GM12878 (cell line): ENCODE measurements around the gene TMEM163. TPM values are rescaled to one million over a fixed set of nuclear protein-coding genes. Genes with fewer than 3 reads are reported as not detected.

Experiments used
- CBX3 ChIP-seq: fragments of 200-600 bp; sonication (generic); IDR thresholded peaks from 2 replicates; pipeline ENCODE4 v1.6.1; 2016; ENCODE audit warnings: low read depth, borderline replicate concordance
- ELK1 ChIP-seq: IDR thresholded peaks from 2 replicates; pipeline ENCODE4 v1.6.1; 2012; ENCODE audit warnings: low read depth, low read length, improper control_type of control experiment
- JUND ChIP-seq: IDR thresholded peaks from 2 replicates; pipeline ENCODE4 v1.6.1; 2012; ENCODE audit warnings: low read depth, mild to moderate bottlenecking, low read length, improper control_type of control experiment, moderate library complexity
- MAX ChIP-seq: IDR thresholded peaks from 2 replicates; pipeline ENCODE4 v1.6.1; 2012; ENCODE audit warnings: low read depth, low read length, improper control_type of control experiment
- NBN ChIP-seq: fragments of 450-650 bp; IDR thresholded peaks from 2 replicates; pipeline ENCODE4 v1.6.1; 2016
- REST ChIP-seq: IDR thresholded peaks from 2 replicates; pipeline ENCODE4 v1.6.1; 2012; ENCODE audit warnings: mild to moderate bottlenecking, low read depth, low read length
- SREBF1 ChIP-seq: IDR thresholded peaks from 2 replicates; pipeline ENCODE4 v1.6.1; 2012; ENCODE audit warnings: mild to moderate bottlenecking, low read length
- ZNF622 ChIP-seq: fragments of 450-650 bp; IDR thresholded peaks from 2 replicates; pipeline ENCODE4 v1.6.1; 2017; ENCODE audit warnings: mild to moderate bottlenecking, inconsistent platforms
- polyA plus RNA-seq, 11 experiments: library from polyadenylated mRNA; depleted of rRNA in 4 of 11; unstranded in 6 of 11; stranded (reverse) in 5 of 11; fragments of >200 nt; fragmentation: Nextera tagmentation in 4 of 11; fragmentation: Illumina TruSeq in 1 of 11; extraction: Ambion mirVana in 4 of 11; extraction: Trizol in 1 of 11; gene quantifications; 1 replicate in 1 of 11; 2 replicates in 10 of 11; pipeline versions ENCODE4 v1.2.1 to v1.2.3, GENCODE V29; 2011 to 2016; ENCODE audit warnings: inconsistent platforms in 2 of 11, missing spikeins in 2 of 11, low read depth in 1 of 11
- total RNA-seq, 4 experiments: library from RNA; depleted of rRNA in 3 of 4; stranded (reverse); fragments of >200 nt in 3 of 4; fragmentation: Illumina TruSeq in 1 of 4; extraction: Trizol in 1 of 4; gene quantifications; 2 replicates each; pipeline versions ENCODE4 v1.2.1 to v1.2.3, GENCODE V29; 2013 to 2021

TMEM163 gene
- total and polyA plus RNA-seq, 10 of the 15 experiments (the other 5 are each of a cell fraction or from before 2014, with no cell fraction given): 0.05 to 0.11 (median 0.07) TPM; not detected in 4

GRCh38 chr2:134482766-134483340, 235.9 kb downstream of the TMEM163 start (continued):
- TF ChIP-seq REST (no peak), SREBF1 (no peak), ELK1 (no peak), JUND (no peak), NBN (no peak), MAX (no peak), CBX3 (no peak), ZNF622 (no peak)
- TF ChIP-seq, all 136 proteins: peak for 0
